HepG2 (cell line): ENCODE data around the gene EIF3A. TPM values are rescaled to one million over a fixed set of nuclear protein-coding genes. Genes with fewer than 3 reads are reported as not detected.

ENCODE experiments used
- EHMT2 ChIP-seq: fragments of 200-600 bp; sonication (generic); IDR thresholded peaks from 2 replicates; pipeline ENCODE4 v1.7.0; 2017; ENCODE audit warnings: antibody characterized with exemption, low read depth, low read length, borderline replicate concordance
- MIER3 ChIP-seq: IDR thresholded peaks from 2 replicates; pipeline ENCODE4 v1.6.1; 2016; ENCODE audit warnings: missing compliant biosample characterization, borderline replicate concordance
- NR0B2 ChIP-seq: sonication (generic); formaldehyde crosslinking; IDR thresholded peaks from 2 replicates; pipeline ENCODE4 v1.4.0; 2020; ENCODE audit warnings: mild to moderate bottlenecking, missing genetic modification reagents
- PHF21A ChIP-seq: sonication (generic); formaldehyde crosslinking; IDR thresholded peaks from 2 replicates; pipeline ENCODE4 v1.5.0; 2020; ENCODE audit warnings: mild to moderate bottlenecking, missing genetic modification reagents
- SMC3 ChIP-seq: IDR thresholded peaks from 2 replicates; pipeline ENCODE4 v1.6.1; 2011; ENCODE audit warnings: low read length, improper control_type of control experiment
- TP53 ChIP-seq: sonication (generic); formaldehyde crosslinking; conservative IDR thresholded peaks from 2 replicates; pipeline ENCODE4 v1.4.0; 2020; ENCODE audit warnings: missing genetic modification reagents
- ZBTB40 ChIP-seq, 2 experiments: fragments of 450-650 bp in 1 of 2; sonication (generic) in 1 of 2; formaldehyde crosslinking in 1 of 2; IDR thresholded peaks; 2 replicates each; pipeline versions ENCODE4 v1.6.1 to v1.8.0; 2016 to 2022; ENCODE audit warnings: antibody characterized with exemption in 1 of 2, mild to moderate bottlenecking in 1 of 2, missing genetic modification reagents in 1 of 2
- ZFP82 ChIP-seq: sonication (generic); formaldehyde crosslinking; IDR thresholded peaks from 2 replicates; pipeline ENCODE4 v1.5.1; 2020; ENCODE audit warnings: mild to moderate bottlenecking, missing genetic modification reagents, borderline replicate concordance
- ZNF431 ChIP-seq: sonication (generic); formaldehyde crosslinking; IDR thresholded peaks from 2 replicates; pipeline ENCODE4 v1.9.0; 2022; ENCODE audit warnings: missing genetic modification reagents, low read depth, mild to moderate bottlenecking, borderline replicate concordance
- polyA plus RNA-seq, 8 experiments: library from polyadenylated mRNA; depleted of rRNA in 3 of 8; stranded (reverse) in 7 of 8; unstranded in 1 of 8; fragments of >200 nt; fragmentation: Illumina TruSeq in 4 of 8; extraction: Trizol in 4 of 8; gene quantifications; 2 replicates each; pipeline versions ENCODE4 v1.2.1 to v1.2.3, GENCODE V29; 2011 to 2016; ENCODE audit warnings: low read depth in 4 of 8, missing spikeins in 1 of 8, mixed read lengths in 1 of 8; ENCODE audit not compliant: insufficient read depth in 1 of 8
- total RNA-seq, 5 experiments: library from RNA; depleted of rRNA; stranded (reverse); fragments of >200 nt; fragmentation: Illumina TruSeq; extraction: Trizol; gene quantifications; 2 replicates each; pipeline ENCODE4 v1.2.3, GENCODE V29; 2016; ENCODE audit warnings: low read depth in 1 of 5
- TF ChIP-seq, protein P1 (sequence below): IDR thresholded peaks from 2 replicates; pipeline ENCODE4 v1.6.1; 2016; ENCODE audit warnings: low read depth, missing genetic modification reagents, missing compliant biosample characterization
- TF ChIP-seq, protein P2 (sequence below): sonication (generic); formaldehyde crosslinking; IDR thresholded peaks from 2 replicates; pipeline ENCODE4 v1.8.0; 2023; ENCODE audit warnings: mild to moderate bottlenecking, missing genetic modification reagents

Gene EIF3A
- total and polyA plus RNA-seq, 2 of the 13 experiments (the other 11 are each of a cell fraction or from before 2014, with no cell fraction given) = 25.6 to 117 TPM

DNA sequence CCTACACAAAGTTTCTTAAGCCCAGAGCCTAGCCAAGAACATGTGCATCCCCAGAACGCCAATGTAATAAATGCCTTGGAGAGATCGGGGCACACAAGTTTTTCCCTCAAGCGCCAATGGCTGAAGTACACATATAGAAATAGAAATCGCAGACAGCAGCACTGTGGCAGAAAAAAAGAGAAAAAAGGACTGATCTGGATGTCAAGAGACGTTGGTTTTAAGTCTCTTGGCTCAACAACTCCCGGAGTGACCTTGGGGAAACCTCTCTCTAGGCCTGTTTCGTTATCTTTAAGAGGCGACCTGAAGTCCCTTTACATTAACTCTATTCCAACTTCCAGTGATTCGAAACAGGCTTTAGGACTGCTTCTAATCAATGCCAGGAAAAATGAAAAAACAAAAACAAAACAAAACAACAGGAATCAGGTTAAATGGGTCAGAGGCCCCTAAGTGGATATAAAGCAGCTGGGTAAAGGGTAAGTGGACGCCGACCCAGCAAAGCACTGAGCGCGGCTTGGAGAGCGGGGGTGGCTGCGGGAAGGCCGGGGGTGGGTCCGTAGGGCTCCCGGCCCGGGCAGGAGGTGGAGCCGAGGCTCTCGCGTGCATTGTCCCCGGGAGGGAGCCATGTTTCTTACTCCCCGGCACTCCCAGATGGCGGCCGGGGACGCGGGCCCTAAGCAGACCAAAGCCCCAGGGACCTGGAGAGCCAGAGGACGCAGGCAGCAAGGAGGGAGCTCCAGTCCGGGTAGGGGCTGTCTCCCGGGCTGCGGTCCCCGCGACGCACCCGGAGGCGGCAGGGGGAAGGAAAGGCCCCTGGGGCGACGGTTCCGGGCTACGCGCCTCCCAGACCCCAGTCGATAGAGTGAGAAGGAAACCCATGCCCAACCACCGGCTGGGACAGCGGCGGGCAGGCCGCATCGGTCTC lies 757 bp downstream of the EIF3A start (continued):
- no peak for TF ChIP-seq ZBTB40 (IDR thresholded peaks at IDR 0.05)
- TF ChIP-seq ZBTB40 (CRISPR knock-in tag; IDR thresholded peaks at IDR 0.05) = peak; percentile 7; the same call in 1 of the 2 replicates
- TF ChIP-seq, protein P1, sequence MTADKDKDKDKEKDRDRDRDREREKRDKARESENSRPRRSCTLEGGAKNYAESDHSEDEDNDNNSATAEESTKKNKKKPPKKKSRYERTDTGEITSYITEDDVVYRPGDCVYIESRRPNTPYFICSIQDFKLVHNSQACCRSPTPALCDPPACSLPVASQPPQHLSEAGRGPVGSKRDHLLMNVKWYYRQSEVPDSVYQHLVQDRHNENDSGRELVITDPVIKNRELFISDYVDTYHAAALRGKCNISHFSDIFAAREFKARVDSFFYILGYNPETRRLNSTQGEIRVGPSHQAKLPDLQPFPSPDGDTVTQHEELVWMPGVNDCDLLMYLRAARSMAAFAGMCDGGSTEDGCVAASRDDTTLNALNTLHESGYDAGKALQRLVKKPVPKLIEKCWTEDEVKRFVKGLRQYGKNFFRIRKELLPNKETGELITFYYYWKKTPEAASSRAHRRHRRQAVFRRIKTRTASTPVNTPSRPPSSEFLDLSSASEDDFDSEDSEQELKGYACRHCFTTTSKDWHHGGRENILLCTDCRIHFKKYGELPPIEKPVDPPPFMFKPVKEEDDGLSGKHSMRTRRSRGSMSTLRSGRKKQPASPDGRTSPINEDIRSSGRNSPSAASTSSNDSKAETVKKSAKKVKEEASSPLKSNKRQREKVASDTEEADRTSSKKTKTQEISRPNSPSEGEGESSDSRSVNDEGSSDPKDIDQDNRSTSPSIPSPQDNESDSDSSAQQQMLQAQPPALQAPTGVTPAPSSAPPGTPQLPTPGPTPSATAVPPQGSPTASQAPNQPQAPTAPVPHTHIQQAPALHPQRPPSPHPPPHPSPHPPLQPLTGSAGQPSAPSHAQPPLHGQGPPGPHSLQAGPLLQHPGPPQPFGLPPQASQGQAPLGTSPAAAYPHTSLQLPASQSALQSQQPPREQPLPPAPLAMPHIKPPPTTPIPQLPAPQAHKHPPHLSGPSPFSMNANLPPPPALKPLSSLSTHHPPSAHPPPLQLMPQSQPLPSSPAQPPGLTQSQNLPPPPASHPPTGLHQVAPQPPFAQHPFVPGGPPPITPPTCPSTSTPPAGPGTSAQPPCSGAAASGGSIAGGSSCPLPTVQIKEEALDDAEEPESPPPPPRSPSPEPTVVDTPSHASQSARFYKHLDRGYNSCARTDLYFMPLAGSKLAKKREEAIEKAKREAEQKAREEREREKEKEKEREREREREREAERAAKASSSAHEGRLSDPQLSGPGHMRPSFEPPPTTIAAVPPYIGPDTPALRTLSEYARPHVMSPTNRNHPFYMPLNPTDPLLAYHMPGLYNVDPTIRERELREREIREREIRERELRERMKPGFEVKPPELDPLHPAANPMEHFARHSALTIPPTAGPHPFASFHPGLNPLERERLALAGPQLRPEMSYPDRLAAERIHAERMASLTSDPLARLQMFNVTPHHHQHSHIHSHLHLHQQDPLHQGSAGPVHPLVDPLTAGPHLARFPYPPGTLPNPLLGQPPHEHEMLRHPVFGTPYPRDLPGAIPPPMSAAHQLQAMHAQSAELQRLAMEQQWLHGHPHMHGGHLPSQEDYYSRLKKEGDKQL = no peak; the same call in 1 of the 2 replicates
- TF ChIP-seq ZNF431 (CRISPR knock-in tag) = no peak
- no peak for TF ChIP-seq MIER3 (CRISPR knock-in tag)
- TF ChIP-seq, protein P2, sequence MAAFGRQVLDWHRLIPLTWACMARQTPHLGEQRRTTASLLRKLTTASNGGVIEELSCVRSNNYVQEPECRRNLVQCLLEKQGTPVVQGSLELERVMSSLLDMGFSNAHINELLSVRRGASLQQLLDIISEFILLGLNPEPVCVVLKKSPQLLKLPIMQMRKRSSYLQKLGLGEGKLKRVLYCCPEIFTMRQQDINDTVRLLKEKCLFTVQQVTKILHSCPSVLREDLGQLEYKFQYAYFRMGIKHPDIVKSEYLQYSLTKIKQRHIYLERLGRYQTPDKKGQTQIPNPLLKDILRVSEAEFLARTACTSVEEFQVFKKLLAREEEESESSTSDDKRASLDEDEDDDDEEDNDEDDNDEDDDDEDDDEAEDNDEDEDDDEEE (CRISPR knock-in tag) = no peak
- no peak for TF ChIP-seq TP53 (CRISPR knock-in tag)
- no peak for TF ChIP-seq SMC3
- no peak for TF ChIP-seq PHF21A (CRISPR knock-in tag)
- no peak for TF ChIP-seq EHMT2
- TF ChIP-seq ZFP82 (CRISPR knock-in tag) = no peak
- TF ChIP-seq NR0B2 = no peak
